NCI-H524 treated with DMSO at 0.1 percent for 48 hours (cell line): ENCODE data around the gene SSBP3.
A peak's percentile ranks its signal among the peaks of the same experiment; 100 is the strongest.
"Not testable (repeated sequence)": the region's sequence is repeated elsewhere in the genome, so short reads cannot be mapped to it uniquely, and the experiment has no call there.

Experiments used
- DNase-seq: peaks from one replicate; lab custom pipeline; 2025; lab: John Stamatoyannopoulos, UW

Gene SSBP3

GRCh38 chr1:54221113-54221834 is 184.9 kb downstream of the SSBP3 start:
- DNase-seq, result no peak

DNA sequence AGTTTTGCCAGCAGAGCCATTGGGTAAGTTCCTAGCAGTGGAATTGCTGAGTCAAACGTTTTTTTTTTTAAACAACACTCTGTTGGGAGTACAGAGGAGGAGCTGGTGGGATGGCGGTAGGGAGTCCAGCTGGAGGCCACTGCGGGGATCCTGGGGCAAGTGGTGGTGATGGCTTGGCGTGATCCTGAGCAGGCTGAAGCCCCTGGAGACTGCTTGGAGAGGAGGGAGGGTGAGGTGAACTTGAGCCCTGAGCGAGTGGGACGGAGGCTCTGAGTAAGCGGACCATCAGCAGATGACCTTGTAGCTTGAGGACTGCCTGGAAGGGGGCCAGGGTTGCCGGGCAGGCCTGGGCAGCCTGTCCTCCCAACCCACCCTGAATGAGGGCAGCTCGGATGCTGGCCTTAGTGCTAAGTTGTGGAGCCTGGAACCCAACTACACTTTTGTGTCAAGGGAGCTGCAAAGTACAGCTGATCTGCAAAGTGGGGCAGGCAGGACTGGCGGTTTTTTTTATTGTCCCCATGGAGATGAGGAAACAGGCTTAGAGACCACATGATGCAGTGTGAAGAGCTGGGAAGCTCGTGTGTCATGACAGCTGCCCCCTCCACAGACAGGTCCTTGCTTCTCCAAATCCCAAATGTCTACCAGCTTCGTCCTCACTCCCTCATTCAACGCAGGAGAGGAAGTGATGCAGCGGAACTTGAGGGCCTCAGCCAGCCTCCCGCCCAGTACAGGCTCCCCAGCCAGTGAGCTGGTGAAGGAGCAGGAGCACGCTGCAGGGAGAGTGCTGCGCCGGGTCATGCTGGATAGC is 186.0 kb downstream of the SSBP3 start:
- DNase-seq, result peak; percentile 48

GRCh38 chr1:54219688-54220003 is 186.5 kb downstream of the SSBP3 start:
- DNase-seq, result no peak

GRCh38 chr1:54218883-54219687 is 187.1 kb downstream of the SSBP3 start:
- DNase-seq, result no peak

DNA sequence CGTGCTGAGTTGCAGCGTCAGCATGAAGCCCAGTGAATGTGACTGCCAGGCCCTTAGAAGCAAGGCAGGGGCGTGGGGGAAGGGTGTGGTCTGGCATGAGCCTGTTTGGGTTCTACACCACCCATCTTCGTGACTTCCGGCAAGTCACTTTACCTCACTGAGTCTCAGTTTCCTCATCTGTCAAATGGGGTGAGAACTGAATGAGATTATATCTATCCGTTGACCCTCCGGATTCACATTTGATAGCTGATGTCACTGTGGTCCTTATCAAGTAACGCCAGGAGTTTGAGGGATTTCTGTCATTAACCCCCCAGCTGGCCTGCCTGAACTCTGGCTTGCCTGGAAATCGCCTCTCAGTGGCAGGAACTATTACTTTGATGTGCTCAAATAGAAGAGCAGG is 190.7 kb downstream of the SSBP3 start:
- DNase-seq, result no peak

GRCh38 chr1:54212872-54213271 is 193.3 kb downstream of the SSBP3 start:
- no peak for DNase-seq

- DNase-seq, result not testable (repeated sequence)
Observed at GRCh38 chr1:54207896-54208295, 198.3 kb downstream of the SSBP3 start.

DNA sequence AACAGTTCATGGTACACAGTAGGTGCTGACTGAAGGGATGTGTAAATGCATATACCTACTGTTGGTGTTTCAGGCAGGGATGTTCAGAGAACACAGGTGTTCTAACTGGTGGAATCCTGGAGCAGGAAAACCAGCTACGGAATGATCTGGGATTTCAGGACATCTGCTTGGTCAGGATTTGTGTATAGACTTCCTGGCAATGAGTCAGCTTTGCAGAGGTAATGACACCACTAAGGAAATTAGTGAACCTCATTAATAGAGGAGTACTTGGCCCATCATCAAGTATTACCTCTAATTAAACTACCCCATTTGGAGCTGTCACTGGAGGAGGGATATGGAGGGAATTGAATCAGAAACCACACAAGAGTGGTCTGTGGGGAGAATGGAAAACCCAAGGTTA is 198.9 kb downstream of the SSBP3 start:
- no peak for DNase-seq

- no peak for DNase-seq
Observed at GRCh38 chr1:54204199-54204598, 202.0 kb downstream of the SSBP3 start.

GRCh38 chr1:54200519-54200997 is 205.6 kb downstream of the SSBP3 start:
- DNase-seq, result no peak

DNA sequence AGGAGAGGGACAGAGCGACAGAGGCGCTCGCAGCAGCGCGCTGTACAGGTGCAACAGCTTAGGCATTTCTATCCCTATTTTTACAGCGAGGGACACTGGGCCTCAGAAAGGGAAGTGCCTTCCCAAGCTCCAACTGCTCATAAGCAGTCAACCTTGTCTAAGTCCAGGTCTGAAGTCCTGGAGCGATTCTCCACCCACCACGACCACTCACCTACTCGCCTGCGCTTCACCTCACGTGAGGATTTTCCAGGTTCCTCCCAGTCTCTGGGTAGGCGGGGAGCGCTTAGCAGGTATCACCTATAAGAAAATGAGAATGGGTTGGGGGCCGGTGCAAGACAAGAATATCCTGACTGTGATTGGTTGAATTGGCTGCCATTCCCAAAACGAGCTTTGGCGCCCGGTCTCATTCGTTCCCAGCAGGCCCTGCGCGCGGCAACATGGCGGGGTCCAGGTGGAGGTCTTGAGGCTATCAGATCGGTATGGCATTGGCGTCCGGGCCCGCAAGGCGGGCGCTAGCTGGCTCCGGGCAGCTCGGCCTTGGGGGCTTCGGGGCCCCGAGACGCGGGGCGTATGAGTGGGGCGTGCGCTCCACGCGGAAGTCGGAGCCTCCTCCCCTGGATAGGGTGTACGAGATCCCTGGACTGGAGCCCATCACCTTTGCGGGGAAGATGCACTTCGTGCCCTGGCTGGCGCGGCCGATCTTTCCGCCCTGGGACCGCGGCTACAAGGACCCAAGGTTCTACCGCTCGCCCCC is 206.3 kb downstream of the SSBP3 start, which contains the start of the genes CYB5RL and MRPL37:
Gene CYB5RL (minus strand): TSS at position 266 of the 754 bp plus-strand sequence. CDS start 4,414 bp downstream, outside the sequence.
Gene MRPL37 (plus strand): TSS at position 403 of the 754 bp plus-strand sequence. CDS start 77 bp downstream, at position 480.
- DNase-seq, result peak; percentile 90

- no peak for DNase-seq
Observed at GRCh38 chr1:54199151-54199764, 206.9 kb downstream of the SSBP3 start.

DNA sequence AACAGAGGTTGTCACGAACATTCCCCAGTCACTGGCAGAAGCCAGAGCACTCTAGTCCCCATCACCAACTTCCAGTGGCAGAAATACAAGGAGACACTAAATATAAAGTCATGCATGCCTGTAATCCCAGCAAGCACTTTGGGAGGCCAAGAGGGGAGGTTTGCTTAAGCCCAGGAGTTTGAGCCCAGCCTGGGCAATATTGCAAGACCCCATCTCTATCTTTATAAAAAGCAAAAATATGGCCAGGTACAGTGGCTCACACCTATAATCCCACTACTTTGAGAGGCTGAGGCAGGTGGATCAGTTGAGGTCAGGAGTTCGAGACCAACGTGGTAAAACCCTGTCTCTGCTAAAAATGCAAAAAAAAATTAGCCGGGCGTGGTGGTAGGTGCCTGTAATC is 212.7 kb downstream of the SSBP3 start:
- no peak for DNase-seq

DNA sequence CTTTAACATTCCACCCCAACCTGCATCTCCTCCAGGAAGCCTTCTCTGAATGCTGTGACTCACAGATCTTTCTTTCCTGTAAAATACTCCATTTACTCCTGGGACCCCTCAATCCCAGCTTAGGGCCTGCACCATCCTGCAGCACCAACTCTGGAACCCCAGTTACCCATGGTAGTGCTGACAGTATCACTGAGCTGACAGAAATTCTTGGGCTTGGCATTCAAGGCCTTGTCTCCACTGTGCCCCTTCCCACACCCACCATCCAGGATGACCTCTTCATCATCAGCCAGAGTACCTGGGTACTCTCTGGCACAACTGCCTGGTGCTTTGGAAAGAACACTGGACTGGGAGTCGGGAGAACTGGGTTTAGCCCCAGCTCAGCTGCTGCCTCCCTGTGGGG is 214.7 kb downstream of the SSBP3 start:
- DNase-seq, result no peak

DNA sequence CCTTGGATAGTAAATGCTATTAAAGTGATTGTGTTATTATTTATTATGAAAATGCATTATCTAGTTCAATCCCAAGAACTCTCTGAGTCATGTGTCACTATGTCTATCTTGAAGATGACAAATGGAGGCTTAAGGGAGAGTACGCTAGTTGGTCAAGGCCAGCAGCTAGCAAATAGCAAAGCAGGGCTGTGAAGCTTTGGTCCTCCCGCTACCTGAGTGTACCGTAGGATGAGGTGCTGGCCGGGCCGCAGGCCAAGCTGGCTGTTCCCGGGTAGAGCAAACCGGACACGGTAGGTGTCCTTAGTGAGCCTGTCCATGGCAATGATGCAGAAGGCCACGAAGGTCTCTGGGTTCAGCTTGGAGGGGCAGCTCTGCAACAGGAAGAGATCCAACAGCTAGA is 215.7 kb downstream of the SSBP3 start:
- DNase-seq, result no peak

GRCh38 chr1:54188291-54188690 is 217.9 kb downstream of the SSBP3 start:
- no peak for DNase-seq

DNA sequence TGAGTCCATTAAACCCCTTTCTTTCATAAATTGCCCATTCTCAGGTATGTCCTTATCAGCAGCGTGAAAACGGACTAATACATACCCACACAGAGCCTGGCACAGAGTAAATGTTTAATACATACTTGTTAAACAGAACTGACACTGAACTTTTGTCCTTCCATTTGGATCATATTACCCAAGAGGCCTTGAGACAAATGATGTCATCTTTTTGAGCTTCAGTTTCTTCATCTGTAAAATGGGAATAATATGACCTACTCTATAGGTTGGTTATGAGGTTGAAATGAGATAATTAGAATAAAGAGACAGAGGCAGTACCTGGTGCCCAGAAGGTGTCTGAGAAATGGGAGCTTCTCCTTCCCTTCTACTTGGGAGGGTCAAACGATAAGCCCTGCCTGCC is 220.1 kb downstream of the SSBP3 start:
- no peak for DNase-seq

DNA sequence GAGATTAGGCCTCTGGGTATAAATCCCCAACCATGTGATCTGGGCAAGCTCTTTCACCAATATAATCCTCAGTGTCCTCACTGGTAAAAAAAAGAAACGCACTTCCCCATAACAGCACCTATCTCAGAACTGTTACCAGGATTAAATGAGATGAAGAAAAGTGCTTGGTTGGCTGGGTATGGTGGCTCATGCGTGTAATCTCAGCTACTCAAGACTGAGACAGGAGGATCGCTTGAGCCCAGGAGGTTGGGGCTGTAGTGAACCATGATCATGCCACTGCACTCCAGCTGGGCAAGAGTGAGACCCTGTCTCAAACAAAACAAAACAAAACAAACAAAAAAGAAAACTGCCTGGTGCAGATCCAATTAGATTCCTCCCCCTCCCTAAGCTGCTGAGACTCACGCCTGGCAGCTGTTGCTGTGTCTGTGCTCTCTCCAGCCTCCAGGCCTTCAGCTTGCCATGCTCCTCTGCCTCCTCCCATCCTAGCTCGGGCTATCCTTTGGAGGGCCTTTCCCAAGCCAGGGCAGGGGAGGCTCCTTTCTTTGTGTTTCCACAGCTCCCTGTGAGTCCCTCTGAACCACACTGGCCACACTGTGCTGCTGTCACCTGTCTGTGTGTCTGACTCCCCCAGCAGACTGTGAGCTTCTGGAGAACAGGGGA is 225.4 kb downstream of the SSBP3 start:
- DNase-seq, result no peak

- no peak for DNase-seq
Observed at GRCh38 chr1:54178296-54179070, 227.7 kb downstream of the SSBP3 start.

DNA sequence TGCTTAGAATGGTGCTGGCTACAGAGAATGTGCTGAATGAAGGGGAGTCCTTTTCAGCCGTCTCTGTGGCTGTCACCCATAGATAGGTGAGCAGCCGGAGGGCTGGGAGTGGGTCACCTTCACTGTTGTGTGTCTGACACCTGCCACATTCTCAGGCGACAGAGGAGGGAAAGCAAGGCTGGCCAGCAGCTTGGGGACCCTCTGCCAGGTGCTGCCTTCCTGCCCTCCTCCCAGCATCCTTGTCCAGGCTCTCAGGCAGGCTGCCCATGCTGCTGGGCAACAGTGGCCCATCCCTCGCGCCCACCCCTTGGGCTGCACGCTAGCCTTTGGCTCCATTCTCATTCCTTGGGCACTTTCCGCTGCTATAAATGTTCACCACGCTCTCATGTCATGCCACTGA is 228.5 kb downstream of the SSBP3 start:
- no peak for DNase-seq
